Measurements from ENCODE around the gene PCSK2. TPM values are rescaled to one million over a fixed set of nuclear protein-coding genes. Genes with fewer than 3 reads are reported as not detected.

The PCSK2 gene
- total RNA-seq, 3 donors from 2014 or later: not detected

DNA sequence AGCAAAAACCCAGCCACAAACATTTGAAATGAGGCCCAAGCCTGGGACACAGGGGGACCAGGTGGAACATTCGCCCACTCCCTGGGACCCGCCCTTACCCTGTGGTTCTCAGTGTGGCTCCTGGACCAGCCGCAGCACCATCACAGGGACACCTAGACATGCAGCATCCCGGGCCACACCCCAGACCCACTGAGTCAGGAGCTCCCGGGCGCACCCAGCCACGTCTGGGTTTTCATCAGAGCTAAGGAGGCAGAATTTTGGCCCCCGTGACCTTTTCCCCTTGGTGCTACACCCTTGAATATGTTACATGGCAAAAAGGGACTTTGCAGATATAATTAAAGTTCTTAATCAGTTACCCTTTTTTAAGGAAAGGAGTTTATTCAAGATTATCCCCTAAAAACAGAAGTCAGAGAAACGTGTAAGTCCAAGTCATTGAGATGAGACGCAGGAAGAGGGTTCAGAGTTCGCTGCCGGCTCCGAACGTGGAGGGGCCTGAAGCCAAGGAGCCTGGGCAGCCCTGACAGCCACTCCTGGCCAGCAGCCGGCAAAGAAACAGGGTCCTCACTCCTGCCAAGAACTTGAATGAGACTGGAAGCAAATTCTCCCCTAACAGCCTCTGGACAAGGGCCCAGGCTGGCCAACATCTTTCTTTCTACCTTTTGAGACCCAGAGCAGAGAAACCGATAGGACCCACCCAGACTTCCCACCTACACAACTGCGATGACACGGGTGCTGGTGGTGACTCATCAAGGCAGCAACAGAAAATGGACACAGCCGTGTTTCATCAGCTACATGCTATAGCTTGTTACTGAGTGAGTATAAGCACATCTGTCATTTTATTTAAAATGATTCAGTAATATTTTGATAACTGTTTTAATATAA is 279.0 kb downstream of the PCSK2 start:
- Mint-ChIP-seq H3K4me1 (ENCODE audit: low read depth) (peaks cover 39% of the 10 kb centered on the region), H3K27me3 (ENCODE audit: low read depth) (no peaks in the 10 kb centered on the region), H3K4me3 (peak overlapping the region; percentile 84), H3K36me3 (ENCODE audit: insufficient read depth) (no peaks in the 10 kb centered on the region), H3K9me3 (no peaks in the 10 kb centered on the region)
- peak; percentile 56 for DNase-seq
- peak; percentile 68 to 77 for ATAC-seq

DNA sequence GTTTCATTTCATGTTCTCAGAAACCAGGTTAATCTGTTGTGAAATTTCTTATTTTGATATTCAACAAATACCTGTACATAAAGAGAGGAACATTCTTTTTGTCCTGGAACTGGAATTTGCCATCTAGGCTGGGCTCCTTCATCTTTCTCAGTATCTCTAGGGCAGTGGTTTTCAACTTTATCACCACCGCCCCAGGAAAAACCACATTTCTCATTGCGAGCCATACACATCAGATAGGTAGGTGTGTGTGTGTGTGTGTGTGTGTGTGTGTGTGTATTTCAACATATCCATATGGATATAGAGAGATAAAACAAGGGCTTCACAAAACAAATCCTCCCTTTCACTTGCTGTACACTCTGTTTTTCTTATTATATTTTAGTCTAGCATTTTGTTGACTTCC is 280.2 kb downstream of the PCSK2 start:
- no peak overlapping the region for H3K4me3 Mint-ChIP-seq
- H3K4me1 Mint-ChIP-seq (ENCODE audit: low read depth): peaks cover 47% of the 10 kb centered on the region
- DNase-seq: no peak
- ATAC-seq: no peak
- H3K36me3 Mint-ChIP-seq (ENCODE audit: insufficient read depth): no peaks in the 10 kb centered on the region
- no peaks in the 10 kb centered on the region for H3K27me3 Mint-ChIP-seq (ENCODE audit: low read depth)
- no peaks in the 10 kb centered on the region for H3K9me3 Mint-ChIP-seq

DNA sequence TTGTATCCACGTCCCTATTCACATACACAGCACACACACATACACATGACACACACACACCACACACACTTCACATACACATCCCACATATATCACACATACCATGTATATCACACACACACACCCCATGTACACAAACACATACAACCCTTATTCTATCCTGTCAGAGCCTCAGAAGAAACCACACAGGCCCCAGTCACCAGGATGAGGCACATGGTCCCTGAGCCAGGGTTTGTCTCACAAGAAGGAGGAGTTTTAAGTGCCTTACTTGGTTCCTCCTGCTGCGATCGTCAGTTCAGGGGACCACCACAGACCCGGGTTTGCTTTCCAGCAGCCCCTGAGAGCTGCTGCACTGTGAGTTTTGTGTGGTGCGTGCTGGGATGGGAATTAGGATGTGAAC is 280.7 kb downstream of the PCSK2 start:
- Mint-ChIP-seq H3K27me3 (ENCODE audit: low read depth) (no peaks in the 10 kb centered on the region), H3K36me3 (ENCODE audit: insufficient read depth) (no peaks in the 10 kb centered on the region), H3K9me3 (no peaks in the 10 kb centered on the region), H3K4me3 (no peak overlapping the region), H3K4me1 (ENCODE audit: low read depth) (peaks cover 48% of the 10 kb centered on the region)
- DNase-seq (no peak), ATAC-seq (no peak)

DNA sequence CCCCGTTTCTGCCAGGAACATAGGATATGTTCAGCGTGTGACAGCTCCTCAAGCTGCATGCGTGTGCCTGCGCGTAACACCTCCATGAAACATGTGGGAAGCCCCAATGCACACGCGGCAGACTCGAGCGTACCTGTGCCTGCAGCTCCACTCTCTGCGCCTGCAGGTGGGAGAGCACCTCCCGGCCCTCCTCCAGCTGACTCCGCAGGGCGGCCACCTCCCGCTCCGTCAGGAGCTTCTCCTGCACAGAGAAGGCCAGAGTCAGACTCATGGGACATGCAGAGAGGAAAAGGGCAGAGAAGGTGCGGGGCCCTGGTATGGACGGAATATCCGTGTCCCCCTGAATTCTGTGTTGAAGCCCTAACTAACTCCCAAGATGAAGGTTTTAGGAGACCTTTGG is 281.9 kb downstream of the PCSK2 start:
- Mint-ChIP-seq H3K27me3 (ENCODE audit: low read depth) (no peaks in the 10 kb centered on the region), H3K36me3 (ENCODE audit: insufficient read depth) (no peaks in the 10 kb centered on the region), H3K9me3 (no peaks in the 10 kb centered on the region), H3K4me3 (no peak overlapping the region), H3K4me1 (ENCODE audit: low read depth) (peaks cover 42% of the 10 kb centered on the region)
- ATAC-seq: no peak
- DNase-seq: no peak

DNA sequence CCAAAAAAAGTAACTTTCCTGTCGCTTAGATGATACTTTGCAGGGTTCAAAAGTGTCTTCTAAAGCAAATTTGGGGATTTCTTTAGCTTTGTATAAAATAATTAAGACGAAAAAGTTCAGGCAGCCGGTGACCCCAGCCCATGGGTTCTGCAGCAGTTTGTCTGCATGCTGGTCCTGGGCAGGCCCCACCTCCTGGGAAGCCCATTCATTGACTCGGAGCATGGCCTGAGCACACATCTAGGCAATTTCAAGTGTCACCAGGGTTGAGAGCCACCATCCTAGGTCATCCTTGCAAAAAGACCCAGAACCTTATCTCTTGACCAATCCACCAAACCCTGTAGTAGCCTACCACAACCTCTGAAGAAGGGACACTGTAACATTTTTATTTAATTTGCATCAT is 283.7 kb downstream of the PCSK2 start:
- H3K9me3 Mint-ChIP-seq: no peaks in the 10 kb centered on the region
- peaks cover 24% of the 10 kb centered on the region for H3K4me1 Mint-ChIP-seq (ENCODE audit: low read depth)
- DNase-seq (no peak), ATAC-seq (no peak)
- H3K36me3 Mint-ChIP-seq (ENCODE audit: insufficient read depth): no peaks in the 10 kb centered on the region
- H3K27me3 Mint-ChIP-seq (ENCODE audit: low read depth): no peaks in the 10 kb centered on the region
- H3K4me3 Mint-ChIP-seq: no peak overlapping the region

DNA sequence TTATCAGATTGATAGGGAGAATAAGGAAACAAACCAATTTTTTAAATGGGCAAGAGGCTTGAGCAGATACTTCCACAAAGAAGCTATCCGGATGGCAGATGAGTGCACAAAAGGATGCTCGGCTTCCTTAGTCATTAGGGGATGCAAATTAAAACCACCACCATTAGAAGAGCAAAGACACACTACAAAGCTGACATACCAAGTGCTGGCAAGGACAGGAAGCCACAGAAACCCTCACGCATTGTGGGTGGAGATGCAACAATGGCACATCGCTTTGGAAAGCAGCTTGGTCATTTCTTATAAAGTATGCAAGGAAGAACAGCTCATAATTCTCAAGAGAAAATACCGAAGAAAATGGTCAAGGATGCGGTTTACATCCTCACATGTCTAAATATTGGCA is 284.6 kb downstream of the PCSK2 start:
- no peak for DNase-seq
- Mint-ChIP-seq H3K9me3 (no peaks in the 10 kb centered on the region), H3K4me3 (no peak overlapping the region), H3K4me1 (ENCODE audit: low read depth) (peaks cover 18% of the 10 kb centered on the region), H3K27me3 (ENCODE audit: low read depth) (no peaks in the 10 kb centered on the region), H3K36me3 (ENCODE audit: insufficient read depth) (no peaks in the 10 kb centered on the region)
- peak; percentile 34 to 39 for ATAC-seq

DNA sequence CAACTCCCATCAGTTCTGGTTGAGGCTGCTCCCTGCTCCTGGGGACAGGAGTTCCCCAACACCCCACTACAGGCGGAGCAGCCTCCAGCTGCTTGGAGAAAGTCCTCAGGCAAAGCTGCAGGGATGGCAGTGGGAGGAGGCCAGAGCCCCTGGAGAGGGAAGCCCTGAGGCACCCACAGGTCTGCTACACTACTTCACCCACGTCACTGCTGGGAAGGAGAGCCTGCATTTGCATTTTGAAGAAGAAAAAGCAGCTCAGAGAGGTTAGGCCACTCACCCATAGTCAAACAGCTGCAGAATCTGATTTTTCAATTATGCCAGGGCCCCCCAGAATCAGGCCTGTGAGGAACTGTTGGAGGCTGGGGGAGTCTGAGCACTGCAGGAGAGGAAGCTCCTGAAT is 287.1 kb downstream of the PCSK2 start:
- ATAC-seq (no peak), DNase-seq (no peak)
- no peaks in the 10 kb centered on the region for H3K9me3 Mint-ChIP-seq
- no peak overlapping the region for H3K4me3 Mint-ChIP-seq
- no peaks in the 10 kb centered on the region for H3K27me3 Mint-ChIP-seq (ENCODE audit: low read depth)
- peaks cover 9% of the 10 kb centered on the region for H3K4me1 Mint-ChIP-seq (ENCODE audit: low read depth)
- no peaks in the 10 kb centered on the region for H3K36me3 Mint-ChIP-seq (ENCODE audit: insufficient read depth)

DNA sequence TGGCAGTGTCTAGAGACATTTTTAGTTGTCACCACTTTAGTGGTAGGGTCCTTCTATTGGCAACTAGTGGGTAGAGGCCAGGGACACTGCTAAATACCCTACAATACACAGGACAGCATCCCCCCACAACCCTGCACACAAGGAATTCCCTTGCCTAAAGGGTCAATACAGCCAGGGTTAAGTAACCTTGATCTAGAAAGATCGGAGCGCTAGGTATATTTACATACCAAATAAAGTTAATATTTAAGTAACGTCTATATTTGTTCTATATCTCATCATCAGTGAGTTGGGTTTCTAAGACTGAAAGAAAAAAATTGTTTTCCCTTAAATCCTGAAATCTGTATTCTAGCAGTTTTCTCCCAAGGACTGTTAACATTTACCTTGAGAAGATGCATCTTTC is 288.2 kb downstream of the PCSK2 start:
- Mint-ChIP-seq H3K4me3 (no peak overlapping the region), H3K9me3 (no peaks in the 10 kb centered on the region), H3K4me1 (ENCODE audit: low read depth) (peaks cover 9% of the 10 kb centered on the region), H3K27me3 (ENCODE audit: low read depth) (no peaks in the 10 kb centered on the region), H3K36me3 (ENCODE audit: insufficient read depth) (no peaks in the 10 kb centered on the region)
- ATAC-seq: no peak
- no peak for DNase-seq

DNA sequence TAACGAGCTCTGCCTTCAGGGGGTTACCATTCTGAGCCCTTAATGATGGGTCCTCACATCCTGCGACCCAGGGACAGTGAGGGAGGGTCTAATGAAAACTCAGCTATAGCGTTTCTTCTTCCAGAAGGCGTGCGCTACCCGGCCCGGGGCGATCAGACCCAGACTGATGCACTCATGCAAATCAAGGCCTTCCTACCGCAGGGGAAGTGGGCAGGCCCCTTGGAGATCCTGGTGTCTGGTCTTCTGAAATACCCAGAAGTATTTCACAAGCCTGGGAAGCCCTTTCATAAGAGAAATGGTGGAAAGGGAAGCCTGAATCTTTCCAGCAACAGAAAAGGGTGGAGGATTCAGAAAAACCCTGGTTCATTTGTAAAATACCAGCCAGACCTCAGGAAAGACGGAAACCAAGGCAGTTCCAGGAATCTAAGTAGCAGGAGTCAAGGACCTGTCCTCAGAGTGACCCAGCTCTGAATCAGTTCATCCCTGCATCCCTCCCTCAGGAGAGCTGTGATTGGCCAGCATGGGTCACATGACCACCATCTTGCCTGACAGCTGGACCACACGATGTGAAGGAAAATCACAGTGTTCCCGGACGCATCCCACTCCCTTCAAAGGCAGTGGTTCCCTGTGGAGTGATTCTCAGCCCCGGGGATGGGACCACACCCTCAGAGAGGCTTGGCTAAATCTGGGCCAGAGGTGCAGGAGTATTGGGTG is 291.7 kb downstream of the PCSK2 start:
- no peak for ATAC-seq
- no peak for DNase-seq
- Mint-ChIP-seq H3K4me3 (no peak overlapping the region), H3K27me3 (ENCODE audit: low read depth) (no peaks in the 10 kb centered on the region), H3K4me1 (ENCODE audit: low read depth) (peaks cover 2% of the 10 kb centered on the region), H3K9me3 (no peaks in the 10 kb centered on the region), H3K36me3 (ENCODE audit: insufficient read depth) (no peaks in the 10 kb centered on the region)

DNA sequence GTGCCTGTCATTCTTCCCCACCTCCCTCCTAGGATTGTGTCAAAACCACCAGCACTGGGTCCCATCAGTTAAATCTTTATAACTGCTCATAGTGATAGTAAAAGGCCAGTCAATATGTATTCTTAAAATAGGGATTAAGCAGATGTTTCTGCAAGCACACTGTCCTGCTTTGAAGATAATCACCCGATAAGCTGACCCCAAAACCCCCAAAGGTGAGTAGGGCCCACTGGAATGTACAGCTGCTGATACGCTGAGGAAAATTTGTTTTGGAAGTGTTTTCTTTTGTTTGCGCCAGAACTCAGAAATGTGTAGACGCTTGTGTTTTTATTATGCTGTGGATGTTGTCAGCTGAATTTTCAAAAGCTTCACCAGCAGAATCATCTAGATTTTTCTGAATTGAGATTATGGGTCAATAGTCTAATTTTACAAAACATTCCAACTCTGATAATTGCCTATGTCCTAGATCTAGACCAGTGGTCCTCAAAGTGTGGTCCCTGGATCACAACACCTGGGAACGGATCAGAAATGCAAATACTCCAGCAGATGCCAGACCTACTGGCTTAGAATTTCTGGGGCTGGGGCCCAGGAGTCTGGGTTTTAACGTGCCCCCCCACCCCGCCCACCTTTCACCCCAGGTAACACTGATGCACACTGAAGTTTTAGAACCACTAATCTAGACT is 292.9 kb downstream of the PCSK2 start:
- Mint-ChIP-seq H3K27me3 (ENCODE audit: low read depth) (no peaks in the 10 kb centered on the region), H3K4me3 (no peak overlapping the region), H3K9me3 (no peaks in the 10 kb centered on the region), H3K4me1 (ENCODE audit: low read depth) (peaks cover 2% of the 10 kb centered on the region), H3K36me3 (ENCODE audit: insufficient read depth) (no peaks in the 10 kb centered on the region)
- no peak for DNase-seq
- no peak for ATAC-seq

DNA sequence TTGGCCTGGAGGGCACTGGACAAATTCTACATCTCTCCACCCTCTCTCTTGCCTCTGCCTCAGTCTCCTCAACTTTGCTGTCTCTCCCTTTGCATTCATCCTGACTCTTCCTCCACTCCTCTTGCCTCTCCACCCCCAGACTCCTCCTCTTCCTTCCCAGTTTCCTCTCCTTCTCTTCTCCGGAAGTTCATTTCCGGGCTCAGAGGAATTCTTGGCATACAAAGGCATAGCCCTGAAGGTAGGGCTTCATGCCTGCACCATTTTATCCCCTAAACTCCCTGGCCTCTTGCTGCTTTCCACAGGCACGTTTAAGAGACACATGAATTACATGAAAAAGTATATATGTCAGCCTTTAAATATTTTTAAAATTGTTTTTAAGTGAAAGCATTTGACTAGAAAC is 293.7 kb downstream of the PCSK2 start:
- ATAC-seq: no peak
- Mint-ChIP-seq H3K9me3 (no peaks in the 10 kb centered on the region), H3K4me3 (no peak overlapping the region), H3K27me3 (ENCODE audit: low read depth) (no peaks in the 10 kb centered on the region), H3K36me3 (ENCODE audit: insufficient read depth) (no peaks in the 10 kb centered on the region), H3K4me1 (ENCODE audit: low read depth) (peaks cover 2% of the 10 kb centered on the region)
- no peak for DNase-seq

DNA sequence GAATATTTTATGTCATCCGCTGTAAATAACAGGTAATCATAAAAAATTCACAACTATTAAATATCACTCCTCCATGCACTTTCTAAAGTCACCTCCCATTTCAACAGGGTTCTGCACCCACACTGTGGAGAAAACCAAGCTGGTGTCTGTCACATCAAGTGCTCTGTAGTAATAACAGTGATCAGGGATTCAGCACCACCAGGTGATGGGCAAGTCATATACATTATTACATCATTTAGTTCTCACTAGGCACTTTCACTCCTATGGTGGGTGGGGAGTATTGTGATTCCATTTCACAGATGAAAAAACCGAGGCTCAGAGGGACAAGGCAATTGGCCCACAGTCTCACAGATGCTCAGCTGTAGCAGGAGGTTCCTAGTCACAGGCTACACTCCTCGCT is 295.7 kb downstream of the PCSK2 start:
- ATAC-seq (no peak), DNase-seq (no peak)
- H3K9me3 Mint-ChIP-seq: no peaks in the 10 kb centered on the region
- H3K4me3 Mint-ChIP-seq: no peak overlapping the region
- H3K36me3 Mint-ChIP-seq (ENCODE audit: insufficient read depth): no peaks in the 10 kb centered on the region
- peaks cover 2% of the 10 kb centered on the region for H3K4me1 Mint-ChIP-seq (ENCODE audit: low read depth)
- H3K27me3 Mint-ChIP-seq (ENCODE audit: low read depth): no peaks in the 10 kb centered on the region

DNA sequence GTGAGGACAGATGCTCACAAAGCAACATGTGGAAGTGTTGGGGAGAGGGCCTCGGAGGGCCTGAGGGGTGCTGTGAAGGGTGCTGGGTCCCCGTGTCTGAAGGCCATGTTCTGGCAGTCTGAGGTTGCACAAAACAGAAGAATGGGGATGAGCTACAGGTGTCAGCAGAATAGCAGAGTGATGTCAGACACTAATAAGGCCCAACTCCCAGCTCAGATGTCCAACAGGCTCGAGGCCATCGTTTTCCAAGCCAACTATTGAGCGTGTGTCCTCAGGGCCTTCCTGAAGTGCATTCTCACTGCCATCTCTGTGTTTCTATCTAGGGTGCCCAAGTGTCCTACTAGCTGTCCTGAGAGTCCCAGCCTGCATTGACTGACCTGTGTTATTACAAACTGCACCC is 296.5 kb downstream of the PCSK2 start:
- Mint-ChIP-seq H3K9me3 (no peaks in the 10 kb centered on the region), H3K4me1 (ENCODE audit: low read depth) (peaks cover 2% of the 10 kb centered on the region), H3K27me3 (ENCODE audit: low read depth) (no peaks in the 10 kb centered on the region), H3K4me3 (no peak overlapping the region), H3K36me3 (ENCODE audit: insufficient read depth) (no peaks in the 10 kb centered on the region)
- DNase-seq (no peak), ATAC-seq (no peak)

DNA sequence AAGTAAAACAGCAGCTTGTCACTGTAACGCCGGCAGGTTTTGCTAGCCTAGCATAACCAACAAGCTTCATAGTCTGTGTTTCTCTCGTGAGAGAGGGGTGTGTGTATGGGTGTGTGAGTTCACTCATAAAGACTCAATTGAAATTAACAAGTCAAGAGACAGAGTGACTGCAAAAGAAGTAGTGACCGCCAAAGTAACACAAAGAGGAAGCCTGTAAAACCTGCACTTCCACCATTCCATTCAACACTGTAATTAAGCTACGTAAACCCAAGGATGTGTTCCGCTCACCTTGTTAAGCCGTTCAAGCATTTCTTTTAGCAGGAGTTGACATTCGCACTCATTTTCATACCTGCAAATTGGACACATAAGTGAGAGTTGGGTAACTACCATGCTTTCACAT is 297.7 kb downstream of the PCSK2 start:
- H3K9me3 Mint-ChIP-seq: no peaks in the 10 kb centered on the region
- no peaks in the 10 kb centered on the region for H3K36me3 Mint-ChIP-seq (ENCODE audit: insufficient read depth)
- H3K27me3 Mint-ChIP-seq (ENCODE audit: low read depth): peaks cover 3% of the 10 kb centered on the region
- no peak for DNase-seq
- no peak overlapping the region for H3K4me3 Mint-ChIP-seq
- no peak for ATAC-seq
- H3K4me1 Mint-ChIP-seq (ENCODE audit: low read depth): peaks cover 2% of the 10 kb centered on the region

Data from activated T-cell treated with anti-CD3 and anti-CD28 coated beads, Interleukin-2, amount 50 U/mL, for 4 hours (primary cell).